CD4-positive, alpha-beta T cell (primary cell): ENCODE measurements around the gene MAP2K3. TPM values are rescaled to one million over a fixed set of nuclear protein-coding genes. Genes with fewer than 3 reads are reported as not detected.

ENCODE experiments used
- ATAC-seq: fragments of 200-7000 bp; cut with Tn5 transposase; one replicate; pipeline ENCODE4 v1.10.0; 2022; ENCODE audit warnings: mild to moderate bottlenecking; ENCODE audit not compliant: poor library complexity
- CTCF ChIA-PET: fragments of 350-600 bp; sonication (Branson Sonifier 250); formaldehyde crosslinking; loops from one replicate; lab custom pipeline; 2021; ENCODE audit warnings: antibody characterized with exemption, inconsistent platforms; lab: Charles Lee
- POLR2A ChIA-PET: fragments of 350-600 bp; sonication (Branson Sonifier 250); formaldehyde crosslinking; loops from one replicate; lab custom pipeline; 2021; ENCODE audit warnings: antibody characterized with exemption, inconsistent platforms; lab: Charles Lee
- DNase-seq, 14 experiments: peaks; one replicate each; pipeline ENCODE4 v3.0.0-alpha.2; 2013 to 2020; ENCODE audit warnings: mixed read lengths in 2 of 14
- H3K27ac ChIP-seq, 2 donors: one replicate each; pipeline versions ENCODE4 v1.5.1 to v1.7.0; 2013; ENCODE audit warnings: low read length in 2 of 2, low read depth in 1 of 2, mild to moderate bottlenecking in 1 of 2
- H3K27me3 ChIP-seq, 2 experiments: 1 replicate in 1 of 2; 2 replicates in 1 of 2; pipeline versions ENCODE4 v1.6.1 to v1.7.0; 2013; ENCODE audit warnings: low read length in 2 of 2, control low read depth in 1 of 2, mild to moderate bottlenecking in 1 of 2, moderate library complexity in 1 of 2; ENCODE audit not compliant: insufficient read depth in 2 of 2, control insufficient read depth in 1 of 2
- H3K36me3 ChIP-seq: one replicate; pipeline ENCODE4 v1.6.1; 2013; ENCODE audit warnings: low read length, control low read depth; ENCODE audit not compliant: insufficient read depth
- H3K4me1 ChIP-seq: one replicate; pipeline ENCODE4 v1.6.1; 2013; ENCODE audit warnings: low read length, control low read depth; ENCODE audit not compliant: insufficient read depth
- H3K4me3 ChIP-seq: one replicate; pipeline ENCODE4 v1.5.1; 2013; ENCODE audit warnings: mild to moderate bottlenecking, low read length, moderate library complexity
- H3K9me3 ChIP-seq, 2 experiments: 1 replicate in 1 of 2; 2 replicates in 1 of 2; pipeline versions ENCODE4 v1.6.1 to v1.7.0; 2013; ENCODE audit warnings: low read length in 2 of 2, mild to moderate bottlenecking in 2 of 2, control low read depth in 1 of 2, moderate library complexity in 1 of 2; ENCODE audit not compliant: control insufficient read depth in 1 of 2, insufficient read depth in 1 of 2
- H3K27ac Mint-ChIP-seq: one replicate; pipeline ENCODE4 v1.8.0; 2020; ENCODE audit warnings: mixed read lengths
- H3K27me3 Mint-ChIP-seq: one replicate; pipeline ENCODE4 v1.8.0; 2021; ENCODE audit warnings: mixed read lengths
- H3K36me3 Mint-ChIP-seq: one replicate; pipeline ENCODE4 v1.8.0; 2021; ENCODE audit warnings: low read depth, mixed read lengths
- H3K4me1 Mint-ChIP-seq: one replicate; pipeline ENCODE4 v1.8.0; 2021; ENCODE audit warnings: low read depth, mixed read lengths
- H3K4me3 Mint-ChIP-seq: one replicate; pipeline ENCODE4 v1.8.0; 2020; ENCODE audit warnings: mild to moderate bottlenecking, mixed read lengths
- H3K9me3 Mint-ChIP-seq: one replicate; pipeline ENCODE4 v1.8.0; 2020; ENCODE audit warnings: mixed read lengths
- CTCF ChIP-seq: fragments of 200-600 bp; IDR thresholded peaks from one replicate; pipeline ENCODE4 v1.8.0; 2022; ENCODE audit warnings: antibody characterized with exemption, mild to moderate bottlenecking
- intact Hi-C, 2 experiments: fragments of 100-400 bp; cut with DNase I in 1 of 2; cut with micrococcal nuclease in 1 of 2; formaldehyde crosslinking; loops; one replicate each; pipeline versions ENCODE4 v1.15.1 to v1.9.0; 2023 to 2025; cut with DNase I, micrococcal nuclease
- total RNA-seq, 174 experiments: library from RNA in 2 of 174; stranded (reverse) in 2 of 174; gene quantifications; one replicate each; pipeline ENCODE4 v1.2.3 and lab custom pipeline; 2021 to 2026

The MAP2K3 gene
- total RNA-seq, 2 experiments from 2014 or later: 36.8 to 38.5 TPM

- Histone ChIP-seq H3K36me3 (no peaks in the 10 kb centered on the region), H3K4me3 (peak overlapping the region; percentile 57), H3K27me3 (no peaks in the 10 kb centered on the region), H3K4me1 (peaks cover 50% of the 10 kb centered on the region), H3K27ac (peak overlapping the region in 1 of 2 donors; percentile 83), H3K9me3 (no peaks in the 10 kb centered on the region)
- ATAC-seq (peak; percentile 6), DNase-seq (peak in 1 of 14 experiments; percentile 37)
- CTCF ChIA-PET: interaction anchor here (1.4 to 1.6 kb wide), 2 partner anchors 12 to 182 kb away, joined by 5 to 7 read pairs; no protein-coding TSS in a partner anchor
- Mint-ChIP-seq H3K4me3 (peak overlapping the region; percentile 94), H3K36me3 (no peaks in the 10 kb centered on the region), H3K9me3 (no peaks in the 10 kb centered on the region), H3K27me3 (no peaks in the 10 kb centered on the region), H3K27ac (peak overlapping the region; percentile 72), H3K4me1 (peaks cover 44% of the 10 kb centered on the region)
- TF ChIP-seq CTCF: no peak
- POLR2A ChIA-PET: interaction anchor here (1.0 to 5.4 kb wide), 8 partner anchors 7 to 232 kb away, joined by 4 to 36 read pairs (median 7); partner anchors contain the start of genes NATD1, TMEM11 and USP22
- intact Hi-C loops: loop anchor here (1.0 to 5.0 kb wide), 3 partner anchors 48 to 63 kb away; partner anchors contain the start of gene TMEM11 (in 2 of the 2)
Measured at GRCh38 chr17:21275047-21275578, 9.4 kb upstream of the MAP2K3 start.

- H3K4me3 ChIP-seq: peak overlapping the region; percentile 57
- intact Hi-C loops: loop anchor here (1.0 to 5.0 kb wide), 3 partner anchors 47 to 63 kb away; partner anchors contain the start of gene TMEM11 (in 2 of the 2)
- TF ChIP-seq CTCF: no peak
- POLR2A ChIA-PET: interaction anchor here (0.8 to 5.4 kb wide), 9 partner anchors 8 to 232 kb away, joined by 3 to 36 read pairs (median 7); partner anchors contain the start of genes NATD1, TMEM11 and USP22
- no peaks in the 10 kb centered on the region for H3K36me3 ChIP-seq
- ATAC-seq (peak; percentile 72), DNase-seq (peak; percentile 80 to 98 (median 93))
- Mint-ChIP-seq H3K36me3 (no peaks in the 10 kb centered on the region), H3K27ac (peak overlapping the region; percentile 72), H3K27me3 (no peaks in the 10 kb centered on the region), H3K4me1 (peaks cover 47% of the 10 kb centered on the region), H3K9me3 (no peaks in the 10 kb centered on the region), H3K4me3 (peak overlapping the region; percentile 94)
- H3K27ac ChIP-seq: peak overlapping the region; percentile 45 to 83
- H3K9me3 ChIP-seq: no peaks in the 10 kb centered on the region
- CTCF ChIA-PET: interaction anchor here (1.4 to 2.7 kb wide), 3 partner anchors 12 to 181 kb away, joined by 5 to 12 read pairs (median 7); no protein-coding TSS in a partner anchor
- no peaks in the 10 kb centered on the region for H3K27me3 ChIP-seq
- peaks cover 54% of the 10 kb centered on the region for H3K4me1 ChIP-seq
Measured at GRCh38 chr17:21275579-21276263, 8.8 kb upstream of the MAP2K3 start.

GRCh38 chr17:21276264-21276588, 8.3 kb upstream of the MAP2K3 start:
- H3K9me3 Mint-ChIP-seq: no peaks in the 10 kb centered on the region
- Histone ChIP-seq H3K27me3 (no peaks in the 10 kb centered on the region), H3K4me1 (peaks cover 54% of the 10 kb centered on the region), H3K4me3 (peak overlapping the region; percentile 57), H3K27ac (peak overlapping the region; percentile 45 to 83), H3K9me3 (no peaks in the 10 kb centered on the region), H3K36me3 (no peaks in the 10 kb centered on the region)
- peak overlapping the region; percentile 72 for H3K27ac Mint-ChIP-seq
- H3K4me1 Mint-ChIP-seq: peaks cover 47% of the 10 kb centered on the region
- intact Hi-C loops: loop anchor here in 1 of 2 experiments (5.0 kb wide), 1 partner anchor 64 kb away; the partner anchor contains the start of gene TMEM11
- no peaks in the 10 kb centered on the region for H3K36me3 Mint-ChIP-seq
- DNase-seq (no peak), ATAC-seq (no peak)
- H3K27me3 Mint-ChIP-seq: no peaks in the 10 kb centered on the region
- ChIA-PET CTCF (interaction anchor here (1.2 to 2.7 kb wide), 5 partner anchors 11 to 237 kb away, joined by 4 to 12 read pairs (median 5); partner anchors contain the start of gene DHRS7B), POLR2A (interaction anchor here (0.8 to 5.4 kb wide), 8 partner anchors 8 to 233 kb away, joined by 3 to 36 read pairs (median 7); partner anchors contain the start of genes NATD1, TMEM11 and USP22)
- no peak for TF ChIP-seq CTCF
- peak overlapping the region; percentile 94 for H3K4me3 Mint-ChIP-seq
